Suprapubic skin (tissue), 4 donors: ENCODE data around the gene ANK3. TPM values are rescaled to one million over a fixed set of nuclear protein-coding genes. Genes with fewer than 3 reads are reported as not detected.

Source experiments
- DNase-seq, 2 donors: peaks; one replicate each; pipeline ENCODE4 v3.0.0-alpha.2; 2019; ENCODE audit warnings: low spot score in 2 of 2
- H3K27ac ChIP-seq: fragments of 200-600 bp; sonication (generic); one replicate; pipeline ENCODE4 v1.5.1; 2019
- H3K27me3 ChIP-seq: fragments of 200-600 bp; sonication (generic); one replicate; pipeline ENCODE4 v1.5.1; 2019
- H3K36me3 ChIP-seq: fragments of 200-600 bp; sonication (generic); one replicate; pipeline ENCODE4 v1.5.1; 2019
- H3K4me1 ChIP-seq: fragments of 200-600 bp; sonication (generic); one replicate; pipeline ENCODE4 v1.5.1; 2019
- H3K4me3 ChIP-seq: fragments of 200-600 bp; sonication (generic); one replicate; pipeline ENCODE4 v1.5.1; 2019; ENCODE audit warnings: mild to moderate bottlenecking
- H3K9me3 ChIP-seq: fragments of 200-600 bp; sonication (generic); one replicate; pipeline ENCODE4 v1.5.1; 2019
- CTCF ChIP-seq, 2 donors: fragments of 200-600 bp in 1 of 2; fragments of 450-650 bp in 1 of 2; sonication (generic) in 1 of 2; IDR thresholded peaks; one replicate each; pipeline ENCODE4 v1.5.1; 2016 to 2019; ENCODE audit warnings: antibody characterized with exemption in 2 of 2, mild to moderate bottlenecking in 1 of 2, moderate library complexity in 1 of 2
- EP300 ChIP-seq: sonication (generic); formaldehyde crosslinking; IDR thresholded peaks from one replicate; pipeline ENCODE4 v1.6.1; 2017; ENCODE audit warnings: antibody characterized with exemption
- POLR2A ChIP-seq, 2 donors: fragments of 450-650 bp; IDR thresholded peaks; one replicate each; pipeline ENCODE4 v1.6.1; 2017; ENCODE audit warnings: antibody characterized with exemption in 2 of 2, mild to moderate bottlenecking in 2 of 2, moderate library complexity in 2 of 2
- POLR2AphosphoS5 ChIP-seq, 3 donors: sonication (generic); formaldehyde crosslinking; IDR thresholded peaks; one replicate each; pipeline ENCODE4 v1.6.1; 2017; ENCODE audit warnings: antibody characterized with exemption in 3 of 3
- WGBS: methylation state at CpG from one replicate; pipeline ENCODE4 v1.1.5; 2018; 5-methylcytosine and 5-hydroxymethylcytosine counted together
- total RNA-seq, 4 donors: library from RNA; depleted of rRNA; stranded (reverse); fragments of >200 nt; gene quantifications; one replicate each; pipeline ENCODE4 v1.1.0, GENCODE V29; 2016

Gene ANK3
- total RNA-seq, 4 donors from 2014 or later, result 89.1 to 191 (median 112) TPM

GRCh38 chr10:60280475-60280874 is 109.2 kb downstream of the ANK3 start:
- 89% methylated on average over 2 of the region's 2 CpGs for WGBS
- DNase-seq, result no peak
- H3K36me3 ChIP-seq, result peaks cover 6% of the 10 kb centered on the region
- no peaks in the 10 kb centered on the region for H3K9me3 ChIP-seq
- TF ChIP-seq CTCF (IDR thresholded peaks at IDR 0.05) (no peak), EP300 (no peak), POLR2A (IDR thresholded peaks at IDR 0.05) (no peak), POLR2AphosphoS5 (IDR thresholded peaks at IDR 0.05) (no peak)
- H3K4me3 ChIP-seq, result no peak overlapping the region
- no peaks in the 10 kb centered on the region for H3K27me3 ChIP-seq
- no peak overlapping the region for H3K27ac ChIP-seq
- no peaks in the 10 kb centered on the region for H3K4me1 ChIP-seq

- DNase-seq, result no peak
- Histone ChIP-seq H3K36me3 (peaks cover 6% of the 10 kb centered on the region), H3K27ac (no peak overlapping the region), H3K4me3 (no peak overlapping the region), H3K9me3 (no peaks in the 10 kb centered on the region), H3K27me3 (no peaks in the 10 kb centered on the region), H3K4me1 (no peaks in the 10 kb centered on the region)
- TF ChIP-seq POLR2AphosphoS5 (IDR thresholded peaks at IDR 0.05) (no peak), EP300 (no peak), POLR2A (IDR thresholded peaks at IDR 0.05) (no peak), CTCF (IDR thresholded peaks at IDR 0.05) (no peak)
- 52% methylated on average over 1 of the region's 1 CpG for WGBS
Observed at GRCh38 chr10:60277656-60278055, 112.0 kb downstream of the ANK3 start.

GRCh38 chr10:60276232-60276631 is 113.4 kb downstream of the ANK3 start:
- H3K27ac ChIP-seq, result no peak overlapping the region
- TF ChIP-seq EP300 (no peak), CTCF (IDR thresholded peaks at IDR 0.05) (no peak), POLR2A (IDR thresholded peaks at IDR 0.05) (no peak), POLR2AphosphoS5 (IDR thresholded peaks at IDR 0.05) (no peak)
- no peak overlapping the region for H3K4me3 ChIP-seq
- H3K9me3 ChIP-seq, result no peaks in the 10 kb centered on the region
- H3K4me1 ChIP-seq, result no peaks in the 10 kb centered on the region
- H3K36me3 ChIP-seq, result peaks cover 6% of the 10 kb centered on the region
- H3K27me3 ChIP-seq, result no peaks in the 10 kb centered on the region
- no peak for DNase-seq
- 95% methylated on average over 2 of the region's 2 CpGs for WGBS

- no peak for TF ChIP-seq POLR2AphosphoS5 (IDR thresholded peaks at IDR 0.05)
- no peak for TF ChIP-seq POLR2A (IDR thresholded peaks at IDR 0.05)
- TF ChIP-seq CTCF (IDR thresholded peaks at IDR 0.05), result no peak
- no peak for TF ChIP-seq EP300
- Histone ChIP-seq H3K36me3 (no peaks in the 10 kb centered on the region), H3K4me3 (no peak overlapping the region), H3K27me3 (no peaks in the 10 kb centered on the region), H3K9me3 (no peaks in the 10 kb centered on the region), H3K4me1 (no peaks in the 10 kb centered on the region), H3K27ac (no peak overlapping the region)
- no peak for DNase-seq
- 79% methylated on average over 4 of the region's 4 CpGs for WGBS
Observed at GRCh38 chr10:60271319-60272040, 118.2 kb downstream of the ANK3 start.

- Histone ChIP-seq H3K9me3 (no peaks in the 10 kb centered on the region), H3K27me3 (no peaks in the 10 kb centered on the region), H3K4me1 (no peaks in the 10 kb centered on the region), H3K4me3 (no peak overlapping the region), H3K36me3 (no peaks in the 10 kb centered on the region), H3K27ac (no peak overlapping the region)
- DNase-seq, result no peak
- no peak for TF ChIP-seq EP300
- TF ChIP-seq CTCF (IDR thresholded peaks at IDR 0.05), result no peak
- no peak for TF ChIP-seq POLR2A (IDR thresholded peaks at IDR 0.05)
- no peak for TF ChIP-seq POLR2AphosphoS5 (IDR thresholded peaks at IDR 0.05)
- 83% methylated on average over 1 of the region's 1 CpG for WGBS
Observed at GRCh38 chr10:60270426-60270825, 119.2 kb downstream of the ANK3 start.
